Testis (tissue), 2 donors: ENCODE measurements around the gene SEC14L5.

ENCODE experiments used
- POLR2A ChIP-seq: fragments of 450-650 bp; IDR thresholded peaks from one replicate; pipeline ENCODE4 v1.6.1; 2017; ENCODE audit warnings: antibody characterized with exemption, mild to moderate bottlenecking, moderate library complexity
- TF ChIP-seq, protein P1 (sequence below), 3 experiments: fragments of 450-650 bp in 2 of 3; fragments of 200-600 bp in 1 of 3; sonication (generic) in 1 of 3; IDR thresholded peaks; one replicate each; pipeline ENCODE4 v1.5.1; 2016 to 2019; ENCODE audit warnings: antibody characterized with exemption in 3 of 3, mild to moderate bottlenecking in 2 of 3, moderate library complexity in 1 of 3

GRCh38 chr16:5016967-5017677 is 59.0 kb downstream of the SEC14L5 start:
- TF ChIP-seq POLR2A: no peak
- TF ChIP-seq, protein P1, sequence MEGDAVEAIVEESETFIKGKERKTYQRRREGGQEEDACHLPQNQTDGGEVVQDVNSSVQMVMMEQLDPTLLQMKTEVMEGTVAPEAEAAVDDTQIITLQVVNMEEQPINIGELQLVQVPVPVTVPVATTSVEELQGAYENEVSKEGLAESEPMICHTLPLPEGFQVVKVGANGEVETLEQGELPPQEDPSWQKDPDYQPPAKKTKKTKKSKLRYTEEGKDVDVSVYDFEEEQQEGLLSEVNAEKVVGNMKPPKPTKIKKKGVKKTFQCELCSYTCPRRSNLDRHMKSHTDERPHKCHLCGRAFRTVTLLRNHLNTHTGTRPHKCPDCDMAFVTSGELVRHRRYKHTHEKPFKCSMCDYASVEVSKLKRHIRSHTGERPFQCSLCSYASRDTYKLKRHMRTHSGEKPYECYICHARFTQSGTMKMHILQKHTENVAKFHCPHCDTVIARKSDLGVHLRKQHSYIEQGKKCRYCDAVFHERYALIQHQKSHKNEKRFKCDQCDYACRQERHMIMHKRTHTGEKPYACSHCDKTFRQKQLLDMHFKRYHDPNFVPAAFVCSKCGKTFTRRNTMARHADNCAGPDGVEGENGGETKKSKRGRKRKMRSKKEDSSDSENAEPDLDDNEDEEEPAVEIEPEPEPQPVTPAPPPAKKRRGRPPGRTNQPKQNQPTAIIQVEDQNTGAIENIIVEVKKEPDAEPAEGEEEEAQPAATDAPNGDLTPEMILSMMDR (IDR thresholded peaks at IDR 0.05): no peak
